B cell (primary cell): ENCODE results near the gene SLC19A1.

Experiments used
- CTCF ChIP-seq: fragments of 200-600 bp; IDR thresholded peaks from one replicate; pipeline ENCODE4 v1.8.0; 2022; ENCODE audit warnings: antibody characterized with exemption, mild to moderate bottlenecking
- EZH2 ChIP-seq: IDR thresholded peaks from 2 replicates; pipeline ENCODE4 v1.6.1; 2012; ENCODE audit warnings: borderline replicate concordance, low read depth, mild to moderate bottlenecking, moderate library complexity, low read length; ENCODE audit not compliant: insufficient read depth, poor library complexity, severe bottlenecking

- TF ChIP-seq CTCF: no peak
- TF ChIP-seq EZH2: no peak
Measured at GRCh38 chr21:45588086-45588825, 46.0 kb upstream of the SLC19A1 start.
